NAMALWA (cell line): ENCODE data around the gene JAKMIP1.

ENCODE experiments used
- DNase-seq: peaks from one replicate; pipeline ENCODE4 v3.0.0-alpha.2; 2015; ENCODE audit warnings: low spot score

Gene JAKMIP1

GRCh38 chr4:6180841-6181631 lies 19.3 kb downstream of the JAKMIP1 start:
- peak; percentile 20 for DNase-seq

- DNase-seq, result no peak
Observed at GRCh38 chr4:6179362-6179761, 21.0 kb downstream of the JAKMIP1 start.

- DNase-seq, result no peak
Observed at GRCh38 chr4:6178757-6179156, 21.6 kb downstream of the JAKMIP1 start.

GRCh38 chr4:6177587-6178197 lies 22.7 kb downstream of the JAKMIP1 start:
- peak; percentile 74 for DNase-seq

GRCh38 chr4:6175426-6175825 lies 24.9 kb downstream of the JAKMIP1 start:
- DNase-seq, result no peak

GRCh38 chr4:6172927-6173200 lies 27.5 kb downstream of the JAKMIP1 start:
- no peak for DNase-seq

GRCh38 chr4:6172093-6172926 lies 28.0 kb downstream of the JAKMIP1 start:
- DNase-seq, result no peak

GRCh38 chr4:6169239-6169638 lies 31.1 kb downstream of the JAKMIP1 start:
- DNase-seq, result peak; percentile 6

- DNase-seq, result no peak
Observed at GRCh38 chr4:6165766-6166165, 34.6 kb downstream of the JAKMIP1 start.

GRCh38 chr4:6162885-6163284 lies 37.5 kb downstream of the JAKMIP1 start:
- no peak for DNase-seq

GRCh38 chr4:6161921-6162464 lies 38.4 kb downstream of the JAKMIP1 start:
- no peak for DNase-seq

GRCh38 chr4:6160536-6160935 lies 39.8 kb downstream of the JAKMIP1 start:
- no peak for DNase-seq

- no peak for DNase-seq
Observed at GRCh38 chr4:6157926-6158325, 42.4 kb downstream of the JAKMIP1 start.

GRCh38 chr4:6155996-6156750 lies 44.2 kb downstream of the JAKMIP1 start:
- no peak for DNase-seq

- DNase-seq, result no peak
Observed at GRCh38 chr4:6154875-6155274, 45.5 kb downstream of the JAKMIP1 start.

- no peak for DNase-seq
Observed at GRCh38 chr4:6153874-6154273, 46.5 kb downstream of the JAKMIP1 start.

- DNase-seq, result no peak
Observed at GRCh38 chr4:6152869-6153705, 47.3 kb downstream of the JAKMIP1 start.

GRCh38 chr4:6150046-6150735 lies 50.2 kb downstream of the JAKMIP1 start:
- DNase-seq, result no peak

GRCh38 chr4:6148506-6149205 lies 51.7 kb downstream of the JAKMIP1 start:
- DNase-seq, result no peak

- no peak for DNase-seq
Observed at GRCh38 chr4:6147441-6147840, 52.9 kb downstream of the JAKMIP1 start.
